ENCODE measurements around the gene DLGAP1. TPM values are rescaled to one million over a fixed set of nuclear protein-coding genes. Genes with fewer than 3 reads are reported as not detected.
"Not testable (repeated sequence)": the region's sequence is repeated elsewhere in the genome, so short reads cannot be mapped to it uniquely, and the experiment has no call there.

Gene DLGAP1
- total RNA-seq (10 to 100 TPM in 1 of 2 donors, 1 to 10 TPM in 1; 5.2 to 11.8 TPM), polyA plus RNA-seq (under 1 TPM; 0.54 to 0.98 TPM)
- long read RNA-seq, donor 1, result 0 reads
- long read RNA-seq, donor 2, result 0 reads
- long read RNA-seq, donor 3, result 0 reads
- long read RNA-seq, donor 4, result 0 reads
- long read RNA-seq, donor 5, result 0 reads

- no peak for TF ChIP-seq CTCF (IDR thresholded peaks at IDR 0.05; ENCODE audit: control extremely low read depth, extremely low read depth)
- peak within 1 kb of the TSS in 1 of 2 donors; percentile 49 for H3K9ac ChIP-seq (ENCODE audit: insufficient read depth in 1 of 2, low read length in 2 of 2)
- peak within 1 kb of the TSS in 1 of 2 donors; percentile 43 for H3K27ac ChIP-seq (ENCODE audit: low read depth in 1 of 2, low read length in 1 of 2)
- H3K9me3 ChIP-seq (ENCODE audit: control insufficient read depth in 4 of 4, insufficient read depth in 3 of 4, low read length in 3 of 4), result no peaks in the 10 kb centered on the region
- peak within 1 kb of the TSS; percentile 44 for H3K4me3 ChIP-seq
- DNase-seq, result peak; percentile 67 to 82 (median 72)
- WGBS, 2 donors, result 1 to 2% methylated on average over 70 to 75 of the region's 75 CpGs
- H3K27me3 ChIP-seq (ENCODE audit: control insufficient read depth in 3 of 3, insufficient read depth in 3 of 3, low read length in 2 of 3), result peaks cover 12 to 46% (median 45%) of the 10 kb centered on the region in 3 donors
- H3K36me3 ChIP-seq (ENCODE audit: control insufficient read depth in 4 of 4, insufficient read depth in 4 of 4, low read length in 4 of 4), result no peaks in the 10 kb centered on the region
- peaks cover 0 to 24% (median 9%) of the 10 kb centered on the region in 5 donors for H3K4me1 ChIP-seq (ENCODE audit: control insufficient read depth in 5 of 5, insufficient read depth in 5 of 5, low read length in 5 of 5)
- ATAC-seq (ENCODE audit: insufficient read depth, low FRiP score), result peak; percentile 85
Observed at GRCh38 chr18:4455113-4455811, at the start of gene DLGAP1. Gene DLGAP1 (minus strand): TSS chr18:4455307.

DNA sequence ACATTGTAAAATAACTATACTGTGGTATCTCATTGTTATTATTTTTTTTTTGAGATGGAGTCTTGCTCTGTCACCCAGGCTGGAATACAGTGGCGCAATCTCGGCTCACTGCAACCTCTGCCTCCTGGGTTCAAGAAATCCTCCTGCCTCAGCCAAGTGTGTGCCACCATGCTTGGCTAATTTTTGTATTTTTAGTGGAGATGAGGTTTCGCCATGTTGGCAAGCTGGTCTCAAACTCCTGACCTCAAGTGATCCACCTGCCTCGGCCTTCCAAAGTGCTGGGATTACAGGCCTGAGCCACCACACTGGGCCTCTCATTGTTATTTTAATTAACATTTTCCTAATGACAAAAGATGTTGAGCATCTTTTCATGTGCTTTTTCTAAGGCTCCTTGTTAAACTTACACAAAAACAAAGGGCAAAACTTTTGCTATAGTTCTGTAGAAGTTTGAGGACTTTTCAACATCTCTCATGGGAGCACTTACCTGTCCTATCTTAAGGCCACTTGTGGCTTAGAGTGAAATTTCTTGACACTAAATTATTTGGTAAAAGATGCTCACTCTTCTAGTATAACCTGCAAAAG lies 39.7 kb upstream of the DLGAP1 start:
- 88 to 89% methylated on average over 4 of the region's 4 CpGs for WGBS, 2 donors
- not testable (repeated sequence) for H3K4me3 ChIP-seq; H3K27ac ChIP-seq (ENCODE audit: low read depth in 1 of 2, low read length in 1 of 2); H3K9me3 ChIP-seq (ENCODE audit: control insufficient read depth in 4 of 4, insufficient read depth in 3 of 4, low read length in 3 of 4); ATAC-seq (ENCODE audit: insufficient read depth, low FRiP score); H3K27me3 ChIP-seq (ENCODE audit: control insufficient read depth in 3 of 3, insufficient read depth in 3 of 3, low read length in 2 of 3); H3K9ac ChIP-seq (ENCODE audit: insufficient read depth in 1 of 2, low read length in 2 of 2); DNase-seq; H3K4me1 ChIP-seq (ENCODE audit: control insufficient read depth in 5 of 5, insufficient read depth in 5 of 5, low read length in 5 of 5); H3K36me3 ChIP-seq (ENCODE audit: control insufficient read depth in 4 of 4, insufficient read depth in 4 of 4, low read length in 4 of 4)

DNA sequence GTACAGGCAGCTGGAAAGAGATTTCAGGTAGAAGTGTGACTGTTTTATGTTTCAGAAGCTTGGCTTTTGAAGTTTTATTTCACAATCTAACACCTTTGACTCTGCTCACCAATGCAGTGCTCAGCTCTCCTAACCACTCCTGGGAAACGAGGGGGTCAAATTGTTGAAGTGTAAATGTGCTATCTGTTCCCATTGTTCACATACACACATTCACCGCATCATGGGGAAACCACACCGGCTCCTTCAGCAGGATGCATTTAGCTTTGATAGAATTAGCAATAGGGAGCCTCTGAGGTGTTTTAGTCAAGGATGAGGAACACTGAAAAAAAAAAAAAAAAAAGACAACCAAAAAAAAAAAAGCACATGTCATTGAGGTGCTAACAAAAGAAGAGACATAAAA lies 13.4 kb upstream of the DLGAP1 start:
- H3K4me3 ChIP-seq, result no peak overlapping the region
- 26 to 32% methylated on average over 3 of the region's 3 CpGs for WGBS, 2 donors
- no peak for TF ChIP-seq CTCF (IDR thresholded peaks at IDR 0.05; ENCODE audit: control extremely low read depth, extremely low read depth)
- no peak overlapping the region for H3K9ac ChIP-seq (ENCODE audit: insufficient read depth in 1 of 2, low read length in 2 of 2)
- ATAC-seq (ENCODE audit: insufficient read depth, low FRiP score), result no peak
- no peaks in the 10 kb centered on the region for H3K4me1 ChIP-seq (ENCODE audit: control insufficient read depth in 5 of 5, insufficient read depth in 5 of 5, low read length in 5 of 5)
- H3K36me3 ChIP-seq (ENCODE audit: control insufficient read depth in 4 of 4, insufficient read depth in 4 of 4, low read length in 4 of 4), result no peaks in the 10 kb centered on the region
- H3K9me3 ChIP-seq (ENCODE audit: control insufficient read depth in 4 of 4, insufficient read depth in 3 of 4, low read length in 3 of 4), result no peaks in the 10 kb centered on the region
- no peak for DNase-seq
- peaks cover 0 to 5% (median 0%) of the 10 kb centered on the region in 3 donors for H3K27me3 ChIP-seq (ENCODE audit: control insufficient read depth in 3 of 3, insufficient read depth in 3 of 3, low read length in 2 of 3)
- H3K27ac ChIP-seq (ENCODE audit: low read depth in 1 of 2, low read length in 1 of 2), result no peak overlapping the region

- 2% methylated on average over 51 to 65 of the region's 65 CpGs for WGBS, 2 donors
- ATAC-seq (ENCODE audit: insufficient read depth, low FRiP score), result peak; percentile 48
- H3K27ac ChIP-seq (ENCODE audit: low read depth in 1 of 2, low read length in 1 of 2), result peak overlapping the region in 1 of 2 donors; percentile 43
Observed at GRCh38 chr18:4454537-4455112, 482 bp downstream of the DLGAP1 start.

More at GRCh38 chr18:4454537-4455112, 482 bp downstream of the DLGAP1 start:
- Histone ChIP-seq H3K4me1 (ENCODE audit: control insufficient read depth in 5 of 5, insufficient read depth in 5 of 5, low read length in 5 of 5) (peaks cover 0 to 30% (median 9%) of the 10 kb centered on the region in 5 donors), H3K36me3 (ENCODE audit: control insufficient read depth in 4 of 4, insufficient read depth in 4 of 4, low read length in 4 of 4) (no peaks in the 10 kb centered on the region), H3K9me3 (ENCODE audit: control insufficient read depth in 4 of 4, insufficient read depth in 3 of 4, low read length in 3 of 4) (no peaks in the 10 kb centered on the region), H3K4me3 (peak overlapping the region; percentile 44), H3K9ac (ENCODE audit: insufficient read depth in 1 of 2, low read length in 2 of 2) (no peak overlapping the region), H3K27me3 (ENCODE audit: control insufficient read depth in 3 of 3, insufficient read depth in 3 of 3, low read length in 2 of 3) (peaks cover 12 to 46% (median 45%) of the 10 kb centered on the region in 3 donors)
- TF ChIP-seq CTCF (IDR thresholded peaks at IDR 0.05; ENCODE audit: control extremely low read depth, extremely low read depth), result no peak
- peak in 2 of 3 donors; percentile 14 to 32 for DNase-seq

Measured in lung (tissue), 16 donors.